Thyroid gland (tissue), 4 donors: ENCODE results near the gene GAS7. TPM values are rescaled to one million over a fixed set of nuclear protein-coding genes. Genes with fewer than 3 reads are reported as not detected.
A peak's percentile ranks its signal among the peaks of the same experiment; 100 is the strongest.

Experiments
- DNase-seq, 2 donors: peaks; one replicate each; pipeline ENCODE4 v3.0.0-alpha.2; 2019
- H3K27ac ChIP-seq, 3 donors: fragments of 200-600 bp; sonication (generic); 1 replicate in 2 of 3; 2 replicates in 1 of 3; pipeline ENCODE4 v1.5.1; 2016 to 2019; ENCODE audit warnings: mild to moderate bottlenecking in 1 of 3, moderate library complexity in 1 of 3
- H3K27me3 ChIP-seq: fragments of 200-600 bp; sonication (generic); one replicate; pipeline ENCODE4 v1.5.1; 2019
- H3K36me3 ChIP-seq, 2 donors: fragments of 200-600 bp; sonication (generic); one replicate each; pipeline ENCODE4 v1.5.1; 2016 to 2019
- H3K4me1 ChIP-seq, 2 donors: fragments of 200-600 bp; sonication (generic); one replicate each; pipeline ENCODE4 v1.5.1; 2017 to 2019
- H3K4me3 ChIP-seq, 3 donors: fragments of 200-600 bp; sonication (generic); replicated peaks in 1 of 3; 1 replicate in 2 of 3; 2 replicates in 1 of 3; pipeline ENCODE4 v1.5.1; 2016; ENCODE audit warnings: mild to moderate bottlenecking in 1 of 3
- H3K9me3 ChIP-seq: fragments of 200-600 bp; sonication (generic); one replicate; pipeline ENCODE4 v1.5.1; 2017
- POLR2A ChIP-seq, 2 donors: fragments of 450-650 bp; IDR thresholded peaks; one replicate each; pipeline ENCODE4 v1.6.1; 2017; ENCODE audit warnings: antibody characterized with exemption in 2 of 2, mild to moderate bottlenecking in 2 of 2, moderate library complexity in 1 of 2
- WGBS, 2 donors: methylation state at CpG; one replicate each; pipeline ENCODE4 v1.1.5; 2017; 5-methylcytosine and 5-hydroxymethylcytosine counted together
- intact Hi-C: fragments of 100-400 bp; cut with DNase I; formaldehyde crosslinking; loops from one replicate; pipeline ENCODE4 v1.15.1; 2023
- total RNA-seq, 4 donors: library from RNA; depleted of rRNA; stranded (reverse); fragments of >200 nt; gene quantifications; one replicate each; pipeline ENCODE4 v1.2.3, GENCODE V29; 2016
- TF ChIP-seq, protein P1 (sequence below), 6 experiments: fragments of 200-600 bp in 3 of 6; fragments of 450-650 bp in 3 of 6; sonication (generic) in 3 of 6; IDR thresholded peaks; one replicate each; pipeline ENCODE4 v1.5.1; 2016 to 2019; ENCODE audit warnings: antibody characterized with exemption in 6 of 6, mild to moderate bottlenecking in 2 of 6, inconsistent platforms in 1 of 6, moderate library complexity in 1 of 6

The GAS7 gene
- total RNA-seq, 4 donors from 2014 or later = 7.5 to 30.3 (median 24.1) TPM

DNA sequence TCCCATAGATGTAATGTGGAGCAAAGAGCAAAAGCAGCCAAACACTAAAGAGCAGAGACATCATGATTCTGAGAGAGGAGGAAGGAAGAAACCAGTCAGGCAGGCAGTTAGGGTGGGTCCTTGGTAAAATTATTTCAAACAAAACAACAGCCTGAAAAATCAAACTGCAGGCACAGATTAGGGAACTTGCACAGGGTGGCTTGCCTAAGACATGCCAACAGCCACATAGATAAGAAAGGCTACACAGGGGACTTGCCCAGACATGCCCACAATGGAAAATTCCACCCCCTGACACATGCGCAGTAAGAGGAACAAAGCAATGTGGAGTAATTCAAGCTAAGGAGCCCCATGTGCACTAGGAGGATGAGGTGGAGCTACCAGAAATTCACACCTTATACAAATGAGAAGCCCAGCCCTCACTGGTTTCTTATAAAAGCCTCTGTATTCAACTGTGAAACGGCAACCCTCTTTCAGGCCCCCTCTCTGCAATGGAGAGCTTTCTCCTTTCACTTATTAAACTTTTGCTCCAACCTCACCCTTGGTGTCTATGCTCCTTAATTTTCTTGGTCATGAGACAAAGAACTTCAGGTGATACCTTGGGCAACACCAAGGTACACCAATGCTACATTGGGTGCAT, 7.3 kb upstream of the GAS7 start:
- H3K27me3 ChIP-seq = no peaks in the 10 kb centered on the region
- intact Hi-C loops = no loop called here
- no peaks in the 10 kb centered on the region for H3K36me3 ChIP-seq
- no peaks in the 10 kb centered on the region for H3K4me1 ChIP-seq
- no peak overlapping the region for H3K27ac ChIP-seq
- no peak for DNase-seq
- TF ChIP-seq, protein P1, sequence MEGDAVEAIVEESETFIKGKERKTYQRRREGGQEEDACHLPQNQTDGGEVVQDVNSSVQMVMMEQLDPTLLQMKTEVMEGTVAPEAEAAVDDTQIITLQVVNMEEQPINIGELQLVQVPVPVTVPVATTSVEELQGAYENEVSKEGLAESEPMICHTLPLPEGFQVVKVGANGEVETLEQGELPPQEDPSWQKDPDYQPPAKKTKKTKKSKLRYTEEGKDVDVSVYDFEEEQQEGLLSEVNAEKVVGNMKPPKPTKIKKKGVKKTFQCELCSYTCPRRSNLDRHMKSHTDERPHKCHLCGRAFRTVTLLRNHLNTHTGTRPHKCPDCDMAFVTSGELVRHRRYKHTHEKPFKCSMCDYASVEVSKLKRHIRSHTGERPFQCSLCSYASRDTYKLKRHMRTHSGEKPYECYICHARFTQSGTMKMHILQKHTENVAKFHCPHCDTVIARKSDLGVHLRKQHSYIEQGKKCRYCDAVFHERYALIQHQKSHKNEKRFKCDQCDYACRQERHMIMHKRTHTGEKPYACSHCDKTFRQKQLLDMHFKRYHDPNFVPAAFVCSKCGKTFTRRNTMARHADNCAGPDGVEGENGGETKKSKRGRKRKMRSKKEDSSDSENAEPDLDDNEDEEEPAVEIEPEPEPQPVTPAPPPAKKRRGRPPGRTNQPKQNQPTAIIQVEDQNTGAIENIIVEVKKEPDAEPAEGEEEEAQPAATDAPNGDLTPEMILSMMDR (IDR thresholded peaks at IDR 0.05) = no peak
- no peak for TF ChIP-seq POLR2A (IDR thresholded peaks at IDR 0.05)
- 90 to 93% methylated on average over 2 of the region's 2 CpGs for WGBS, 2 donors
- no peaks in the 10 kb centered on the region for H3K9me3 ChIP-seq
- H3K4me3 ChIP-seq = no peak overlapping the region

- Histone ChIP-seq H3K4me1 (no peaks in the 10 kb centered on the region), H3K36me3 (no peaks in the 10 kb centered on the region), H3K27ac (no peak overlapping the region), H3K4me3 (no peak overlapping the region), H3K27me3 (no peaks in the 10 kb centered on the region), H3K9me3 (no peaks in the 10 kb centered on the region)
- 94 to 98% methylated on average over 4 of the region's 4 CpGs for WGBS, 2 donors
- intact Hi-C loops = no loop called here
- TF ChIP-seq, protein P1 (IDR thresholded peaks at IDR 0.05) = no peak
- no peak for TF ChIP-seq POLR2A (IDR thresholded peaks at IDR 0.05)
- no peak for DNase-seq
Measured at GRCh38 chr17:10201680-10202079, 3.3 kb upstream of the GAS7 start.

GRCh38 chr17:10200645-10201044, 2.2 kb upstream of the GAS7 start:
- Histone ChIP-seq H3K27me3 (no peaks in the 10 kb centered on the region), H3K27ac (no peak overlapping the region), H3K36me3 (no peaks in the 10 kb centered on the region), H3K9me3 (no peaks in the 10 kb centered on the region), H3K4me1 (no peaks in the 10 kb centered on the region), H3K4me3 (no peak overlapping the region)
- intact Hi-C loops = no loop called here
- no peak for DNase-seq
- TF ChIP-seq, protein P1 (IDR thresholded peaks at IDR 0.05) = no peak
- TF ChIP-seq POLR2A (IDR thresholded peaks at IDR 0.05) = no peak
- 72 to 91% methylated on average over 4 of the region's 4 CpGs for WGBS, 2 donors

DNA sequence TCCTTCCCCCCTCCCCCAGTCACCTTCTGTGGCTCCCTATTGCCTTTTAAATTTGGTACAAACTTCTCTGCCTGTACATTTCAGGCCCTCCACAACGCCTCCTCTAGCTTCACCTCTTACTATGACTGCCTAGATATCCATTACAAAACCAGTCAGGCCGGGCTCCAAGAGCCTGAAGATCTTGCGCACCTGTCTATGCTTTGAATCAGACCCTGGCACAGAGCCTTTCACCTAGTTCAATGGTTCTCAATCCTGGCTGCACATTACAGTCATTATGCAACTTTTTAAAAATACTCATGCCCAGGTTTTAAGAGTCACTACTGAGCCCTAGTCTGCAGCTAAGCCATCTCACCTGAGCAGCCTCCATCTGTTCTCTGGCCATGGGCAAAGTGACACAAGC, 1.6 kb upstream of the GAS7 start:
- Histone ChIP-seq H3K4me1 (no peaks in the 10 kb centered on the region), H3K36me3 (no peaks in the 10 kb centered on the region), H3K27me3 (no peaks in the 10 kb centered on the region), H3K4me3 (no peak overlapping the region), H3K9me3 (no peaks in the 10 kb centered on the region), H3K27ac (no peak overlapping the region)
- WGBS, 2 donors = 42 to 53% methylated on average over 3 of the region's 3 CpGs
- DNase-seq = no peak
- intact Hi-C loops = no loop called here
- TF ChIP-seq, protein P1 (IDR thresholded peaks at IDR 0.05) = no peak
- no peak for TF ChIP-seq POLR2A (IDR thresholded peaks at IDR 0.05)

DNA sequence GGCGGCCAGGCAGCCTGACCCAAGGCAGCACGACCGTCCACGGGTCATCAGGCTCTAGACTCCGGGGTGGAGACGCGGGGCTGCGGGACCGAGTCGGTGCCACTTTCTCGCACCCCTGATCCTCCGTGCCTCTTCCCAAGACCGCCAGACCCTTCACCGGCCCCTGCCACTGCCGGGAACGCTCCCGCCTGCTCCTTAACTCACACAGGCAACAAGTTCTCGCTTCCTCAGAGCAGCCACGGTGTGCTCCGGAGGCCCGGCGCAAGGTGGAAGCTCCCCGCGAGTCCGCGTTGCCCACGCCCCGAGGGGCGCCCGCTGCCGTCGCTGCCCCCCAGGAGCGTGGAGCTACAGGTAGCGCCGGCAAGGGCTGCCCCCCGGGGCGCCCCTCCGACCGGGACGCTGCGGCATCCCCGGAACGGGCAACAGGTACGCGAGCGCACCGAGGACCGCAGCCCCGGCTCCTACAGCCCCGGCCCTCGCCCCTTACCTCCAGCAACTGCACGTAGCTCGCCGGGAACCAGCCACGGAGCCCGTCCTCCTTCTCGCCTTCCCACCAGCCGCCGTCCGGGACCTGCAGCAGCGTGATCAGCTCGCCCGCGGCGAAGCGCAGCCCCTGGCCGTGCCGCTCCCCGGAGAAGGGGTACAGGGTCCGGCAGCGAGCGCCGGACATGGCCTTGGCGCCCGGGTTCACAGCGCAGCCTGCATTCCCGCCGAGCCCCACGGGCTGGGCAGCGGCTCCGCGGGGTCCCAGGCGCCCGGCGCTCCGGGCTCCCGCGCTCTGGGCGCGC, 491 bp downstream of the GAS7 start:
- Histone ChIP-seq H3K9me3 (no peaks in the 10 kb centered on the region), H3K4me1 (no peaks in the 10 kb centered on the region), H3K4me3 (peak overlapping the region in 1 of 3 donors; percentile 44), H3K27me3 (no peaks in the 10 kb centered on the region), H3K27ac (no peak overlapping the region), H3K36me3 (no peaks in the 10 kb centered on the region)
- no peak for DNase-seq
- TF ChIP-seq, protein P1 (IDR thresholded peaks at IDR 0.05) = no peak
- TF ChIP-seq POLR2A (IDR thresholded peaks at IDR 0.05) = no peak
- intact Hi-C loops = no loop called here
- WGBS, 2 donors = 2 to 5% methylated on average over 8 to 53 of the region's 90 CpGs
